GM12874 (cell line): ENCODE results near the gene B2M.

Source experiments
- CTCF ChIP-seq: IDR thresholded peaks from 2 replicates; pipeline ENCODE4 v1.5.1; 2011; ENCODE audit warnings: low read depth, mild to moderate bottlenecking, control low read depth, low read length, moderate library complexity; ENCODE audit not compliant: insufficient read depth

The B2M gene

GRCh38 chr15:44668921-44669320 lies 42.4 kb upstream of the B2M start:
- no peak for TF ChIP-seq CTCF

DNA sequence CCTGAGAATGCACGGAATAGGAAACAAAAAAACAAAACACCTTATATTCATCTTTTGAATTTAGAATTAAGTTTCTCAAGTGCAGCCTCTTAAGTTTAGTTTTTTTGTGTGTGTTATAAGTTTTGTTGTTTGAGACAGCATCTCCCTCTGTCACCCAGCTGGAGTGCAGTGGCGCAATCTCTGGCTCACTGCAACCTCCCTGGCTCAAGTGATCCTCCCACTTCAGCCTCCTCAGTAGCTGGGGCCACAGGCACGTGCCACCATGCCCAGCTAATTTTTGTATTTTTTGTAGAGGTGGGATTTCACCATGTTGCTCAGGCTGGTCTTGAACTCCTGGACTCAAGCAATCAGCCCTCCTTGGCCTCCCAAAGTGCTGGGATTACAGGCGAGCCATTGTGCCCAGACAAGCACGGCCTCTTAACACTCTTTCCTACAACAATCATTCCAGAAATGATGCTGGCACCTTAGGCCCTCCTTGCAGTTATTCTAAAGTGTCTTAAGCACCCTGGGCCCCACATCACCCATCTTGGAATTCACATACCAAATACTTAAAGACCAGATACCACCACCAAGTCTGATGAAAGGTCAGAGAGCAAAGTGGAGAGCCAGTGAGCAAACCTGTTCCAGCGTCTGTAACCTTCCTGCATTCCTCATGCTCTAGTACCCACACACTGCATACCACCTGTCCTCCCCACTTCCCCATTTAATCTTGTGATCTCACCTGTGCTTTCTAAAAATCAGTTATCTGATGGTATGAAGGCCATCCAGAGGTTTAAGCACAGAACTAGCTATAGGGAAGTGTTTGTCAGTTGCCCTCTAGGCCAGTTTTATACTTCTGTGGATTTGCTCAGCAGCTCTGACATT lies 41.0 kb upstream of the B2M start:
- TF ChIP-seq CTCF, result no peak

DNA sequence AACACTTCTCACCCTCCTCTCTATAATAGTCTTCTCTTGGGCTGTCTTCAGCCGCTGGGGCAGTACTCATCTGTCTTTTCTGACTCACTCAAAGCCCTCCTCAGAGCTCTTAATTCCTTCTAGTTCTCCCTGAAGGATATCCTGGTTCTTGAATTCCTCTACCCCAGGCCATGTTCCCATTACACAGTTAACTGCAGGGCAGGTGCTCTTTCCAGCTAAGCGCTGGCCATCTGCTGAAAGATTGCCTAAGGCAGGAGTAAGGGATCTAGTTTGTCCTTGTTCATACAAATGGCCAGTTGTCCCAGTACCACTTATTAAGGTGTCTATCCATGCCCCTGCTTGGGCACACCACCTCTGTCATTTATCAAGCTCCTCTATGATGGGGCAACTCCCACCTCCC lies 37.7 kb upstream of the B2M start:
- no peak for TF ChIP-seq CTCF

GRCh38 chr15:44675911-44676310 lies 35.4 kb upstream of the B2M start:
- no peak for TF ChIP-seq CTCF

- no peak for TF ChIP-seq CTCF
Measured at GRCh38 chr15:44676676-44677075, 34.6 kb upstream of the B2M start.

DNA sequence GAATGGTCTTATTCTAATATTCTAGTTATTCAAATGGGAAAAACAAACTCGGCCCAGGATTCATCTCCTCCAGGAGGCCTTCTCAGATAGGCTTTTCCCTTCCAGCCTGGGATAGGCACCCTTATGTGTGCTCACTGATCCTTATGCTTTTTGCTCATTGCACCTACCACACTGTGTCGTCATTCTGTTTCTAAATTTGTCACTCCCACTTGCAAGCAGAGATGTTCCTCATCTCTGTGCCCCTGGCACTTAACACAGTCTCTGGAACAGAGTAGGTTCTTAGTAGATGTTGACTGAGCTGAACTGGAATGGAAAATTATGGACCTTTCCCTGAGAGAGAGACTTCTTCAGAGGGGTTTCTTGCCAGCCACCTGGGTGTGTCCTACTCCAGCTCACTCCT lies 29.1 kb upstream of the B2M start:
- TF ChIP-seq CTCF, result no peak

- TF ChIP-seq CTCF, result no peak
Measured at GRCh38 chr15:44692659-44693058, 18.7 kb upstream of the B2M start.
